Hepatocyte (in vitro differentiated cells): ENCODE data around the gene GNL3. TPM values are rescaled to one million over a fixed set of nuclear protein-coding genes. Genes with fewer than 3 reads are reported as not detected.

Source experiments
- DNase-seq: peaks from one replicate; pipeline ENCODE4 v3.0.0-alpha.2; 2016; ENCODE audit warnings: low spot score
- H2AFZ ChIP-seq: fragments of 200-600 bp; sonication (generic); 2 replicates; pipeline ENCODE4 v1.6.0; 2016; ENCODE audit warnings: antibody characterized with exemption, mild to moderate bottlenecking
- H3K27ac ChIP-seq: fragments of 200-600 bp; sonication (generic); 2 replicates; pipeline ENCODE4 v1.5.1; 2016; ENCODE audit warnings: mild to moderate bottlenecking
- H3K27me3 ChIP-seq: fragments of 200-600 bp; sonication (generic); 2 replicates; pipeline ENCODE4 v1.6.1; 2016
- H3K36me3 ChIP-seq: fragments of 200-600 bp; sonication (generic); replicated peaks from 2 replicates; pipeline ENCODE4 v1.5.1; 2016; ENCODE audit warnings: low read depth; ENCODE audit not compliant: insufficient read depth
- H3K4me1 ChIP-seq: fragments of 200-600 bp; sonication (generic); 2 replicates; pipeline ENCODE4 v1.5.1; 2016; ENCODE audit warnings: mild to moderate bottlenecking, moderate library complexity; ENCODE audit not compliant: insufficient read depth
- H3K4me2 ChIP-seq: fragments of 200-600 bp; sonication (generic); 2 replicates; pipeline ENCODE4 v1.6.0; 2016
- H3K4me3 ChIP-seq: fragments of 200-600 bp; sonication (generic); 2 replicates; pipeline ENCODE4 v1.5.1; 2016; ENCODE audit warnings: mild to moderate bottlenecking
- H3K79me2 ChIP-seq: fragments of 200-600 bp; sonication (generic); 2 replicates; pipeline ENCODE4 v1.6.0; 2017; ENCODE audit warnings: mild to moderate bottlenecking
- H3K9me2 ChIP-seq: fragments of 200-600 bp; sonication (generic); replicated peaks from 2 replicates; pipeline ENCODE4 v1.6.0; 2017; ENCODE audit warnings: mild to moderate bottlenecking; ENCODE audit not compliant: insufficient read depth
- H3K9me3 ChIP-seq: fragments of 200-600 bp; sonication (generic); 2 replicates; pipeline ENCODE4 v1.5.1; 2016; ENCODE audit warnings: low read depth, mild to moderate bottlenecking
- H4K20me1 ChIP-seq: fragments of 200-600 bp; sonication (generic); 2 replicates; pipeline ENCODE4 v1.6.0; 2016; ENCODE audit warnings: mild to moderate bottlenecking; ENCODE audit not compliant: insufficient read depth, poor library complexity, severe bottlenecking
- EZH2 ChIP-seq: fragments of 200-600 bp; sonication (generic); IDR thresholded peaks from 2 replicates; pipeline ENCODE4 v1.6.1; 2016; ENCODE audit warnings: antibody characterized with exemption, mild to moderate bottlenecking, borderline replicate concordance
- EZH2phosphoT487 ChIP-seq: fragments of 200-600 bp; sonication (generic); IDR thresholded peaks from one replicate; pipeline ENCODE4 v1.6.1; 2018; ENCODE audit warnings: antibody characterized with exemption, mild to moderate bottlenecking, low read depth, moderate library complexity; ENCODE audit not compliant: unreplicated experiment, severe bottlenecking
- WGBS: methylation state at CpG from one replicate; pipeline ENCODE4 v1.1.6; 2016; ENCODE audit warnings: low lambda C conversion rate; ENCODE audit errors: missing lambda C conversion rate; 5-methylcytosine and 5-hydroxymethylcytosine counted together
- polyA plus RNA-seq: library from polyadenylated mRNA; unstranded; fragments of >200 nt; fragmentation: Nextera tagmentation; extraction: Ambion mirVana; gene quantifications from 2 replicates; pipeline ENCODE4 v1.2.1, GENCODE V29; 2016
- small RNA-seq: library from RNA; depleted of rRNA; stranded (forward); fragments of <200 nt; gene quantifications from one replicate; pipeline ENCODE3, GENCODE V24; 2014
- total RNA-seq: library from RNA; depleted of rRNA; stranded (reverse); fragments of >200 nt; gene quantifications from 2 replicates; pipeline ENCODE4 v1.2.3, GENCODE V29; 2014
- TF ChIP-seq, protein P1 (sequence below): fragments of 200-600 bp; sonication (generic); IDR thresholded peaks from 2 replicates; pipeline ENCODE4 v1.5.1; 2016; ENCODE audit warnings: antibody characterized with exemption, mild to moderate bottlenecking; ENCODE audit not compliant: poor library complexity

The GNL3 gene
- total and polyA plus RNA-seq, 2 experiments from 2014 or later, result 82.6 to 84.8 TPM

DNA sequence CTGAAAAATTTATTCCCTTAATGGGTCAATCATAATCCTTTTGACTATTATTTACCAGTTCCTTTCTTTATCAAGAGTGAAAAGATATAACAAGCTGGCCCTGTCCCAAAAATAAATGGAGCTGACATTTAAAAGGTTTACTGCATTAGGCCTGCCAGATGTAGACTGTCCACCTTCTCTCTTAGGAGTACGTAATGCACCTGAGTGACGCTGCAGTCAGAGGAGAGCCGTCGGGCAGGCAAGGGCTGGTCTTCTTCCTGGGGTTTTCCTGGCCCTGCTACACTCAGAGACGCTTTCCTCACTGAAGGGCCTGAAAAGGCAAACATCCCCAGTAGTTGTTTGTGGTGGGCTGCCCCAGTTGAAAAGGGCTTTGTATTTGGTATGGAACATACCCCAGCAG, 57.3 kb downstream of the GNL3 start:
- TF ChIP-seq, protein P1, sequence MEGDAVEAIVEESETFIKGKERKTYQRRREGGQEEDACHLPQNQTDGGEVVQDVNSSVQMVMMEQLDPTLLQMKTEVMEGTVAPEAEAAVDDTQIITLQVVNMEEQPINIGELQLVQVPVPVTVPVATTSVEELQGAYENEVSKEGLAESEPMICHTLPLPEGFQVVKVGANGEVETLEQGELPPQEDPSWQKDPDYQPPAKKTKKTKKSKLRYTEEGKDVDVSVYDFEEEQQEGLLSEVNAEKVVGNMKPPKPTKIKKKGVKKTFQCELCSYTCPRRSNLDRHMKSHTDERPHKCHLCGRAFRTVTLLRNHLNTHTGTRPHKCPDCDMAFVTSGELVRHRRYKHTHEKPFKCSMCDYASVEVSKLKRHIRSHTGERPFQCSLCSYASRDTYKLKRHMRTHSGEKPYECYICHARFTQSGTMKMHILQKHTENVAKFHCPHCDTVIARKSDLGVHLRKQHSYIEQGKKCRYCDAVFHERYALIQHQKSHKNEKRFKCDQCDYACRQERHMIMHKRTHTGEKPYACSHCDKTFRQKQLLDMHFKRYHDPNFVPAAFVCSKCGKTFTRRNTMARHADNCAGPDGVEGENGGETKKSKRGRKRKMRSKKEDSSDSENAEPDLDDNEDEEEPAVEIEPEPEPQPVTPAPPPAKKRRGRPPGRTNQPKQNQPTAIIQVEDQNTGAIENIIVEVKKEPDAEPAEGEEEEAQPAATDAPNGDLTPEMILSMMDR, result no peak
- no peak for TF ChIP-seq EZH2phosphoT487
- no peak for TF ChIP-seq EZH2
- no peaks in the 10 kb centered on the region for H4K20me1 ChIP-seq
- peaks cover 4% of the 10 kb centered on the region for H3K4me1 ChIP-seq
- no peaks in the 10 kb centered on the region for H3K36me3 ChIP-seq
- H3K4me3 ChIP-seq, result no peak overlapping the region
- H2AFZ ChIP-seq, result no peak overlapping the region
- 87% methylated on average over 5 of the region's 5 CpGs for WGBS
- no peaks in the 10 kb centered on the region for H3K79me2 ChIP-seq
- no peaks in the 10 kb centered on the region for H3K27me3 ChIP-seq
- H3K9me2 ChIP-seq, result no peaks in the 10 kb centered on the region
- DNase-seq, result no peak
- H3K27ac ChIP-seq, result no peak overlapping the region
- no peak overlapping the region for H3K4me2 ChIP-seq
- H3K9me3 ChIP-seq, result no peaks in the 10 kb centered on the region

- TF ChIP-seq EZH2 (no peak), EZH2phosphoT487 (no peak)
- TF ChIP-seq, protein P1, result no peak
- Histone ChIP-seq H3K27me3 (no peaks in the 10 kb centered on the region), H3K9me2 (no peaks in the 10 kb centered on the region), H3K27ac (no peak overlapping the region), H3K9me3 (no peaks in the 10 kb centered on the region), H3K4me1 (peaks cover 4% of the 10 kb centered on the region), H3K79me2 (no peaks in the 10 kb centered on the region), H3K4me2 (no peak overlapping the region), H3K4me3 (no peak overlapping the region), H2AFZ (no peak overlapping the region), H4K20me1 (no peaks in the 10 kb centered on the region), H3K36me3 (no peaks in the 10 kb centered on the region)
- no peak for DNase-seq
- WGBS, result 86% methylated on average over 2 of the region's 2 CpGs
These were observed 57.9 kb downstream of the GNL3 start for GRCh38 chr3:52743721-52744120.

Small RNAs within 50 kb of the gene (small RNA-seq; reads per million reads assigned to genes)
- gene AC006254.2 (not detected), gene RF00569 (8,584 reads per million, percentile 100 among the genes with 10 or more reads in this experiment), gene RF01183 (not detected), gene SNORD19 (not detected), gene SNORD19B (not detected), gene SNORD69 (6,076 reads per million, percentile 100 among the genes with 10 or more reads in this experiment)

Other genes with a start within 250 kb of the GNL3 start
- 1.5 and 3.8 TPM in 2 replicates for gene SEMA3G, start 240.9 kb upstream of the GNL3 start, total RNA-seq
- gene SEMA3G, start 240.9 kb upstream of the GNL3 start, polyA plus RNA-seq, result 0.48 and 1.5 TPM in 2 replicates
- 15.0 and 16.1 TPM in 2 replicates for gene TNNC1, start 232.0 kb upstream of the GNL3 start, total RNA-seq
- gene TNNC1, start 232.0 kb upstream of the GNL3 start, polyA plus RNA-seq, result 9.7 and 19.8 TPM in 2 replicates
- 52.1 and 74.5 TPM in 2 replicates for gene NISCH, start 230.4 kb upstream of the GNL3 start, total RNA-seq
- 58.9 and 66.3 TPM in 2 replicates for gene NISCH, start 230.4 kb upstream of the GNL3 start, polyA plus RNA-seq
- gene STAB1, start 190.7 kb upstream of the GNL3 start, total RNA-seq, result 4.0 and 4.6 TPM in 2 replicates
- 3.0 and 4.0 TPM in 2 replicates for gene STAB1, start 190.7 kb upstream of the GNL3 start, polyA plus RNA-seq
- 167 and 172 TPM in 2 replicates for gene NT5DC2, start 152.2 kb upstream of the GNL3 start, total RNA-seq
- 166 and 177 TPM in 2 replicates for gene NT5DC2, start 152.2 kb upstream of the GNL3 start, polyA plus RNA-seq
- gene UQCC5, start 149.4 kb upstream of the GNL3 start, total RNA-seq, result 0.12 and 0.83 TPM in 2 replicates
- gene UQCC5, start 149.4 kb upstream of the GNL3 start, polyA plus RNA-seq, result 51.7 and 59.4 TPM in 2 replicates
- gene PBRM1, start 119 bp upstream of the GNL3 start, total RNA-seq, result 70.7 and 77.4 TPM in 2 replicates
- gene PBRM1, start 119 bp upstream of the GNL3 start, polyA plus RNA-seq, result 43.7 and 50.9 TPM in 2 replicates
- gene GLT8D1, start 19.8 kb downstream of the GNL3 start, total RNA-seq, result 68.3 and 97.9 TPM in 2 replicates
- 79.9 and 89.2 TPM in 2 replicates for gene GLT8D1, start 19.8 kb downstream of the GNL3 start, polyA plus RNA-seq
- 158 and 261 TPM in 2 replicates for gene SPCS1, start 20.1 kb downstream of the GNL3 start, total RNA-seq
- gene SPCS1, start 20.1 kb downstream of the GNL3 start, polyA plus RNA-seq, result 219 and 242 TPM in 2 replicates
- gene NEK4, start 84.9 kb downstream of the GNL3 start, total RNA-seq, result 19.2 and 21.4 TPM in 2 replicates
- gene NEK4, start 84.9 kb downstream of the GNL3 start, polyA plus RNA-seq, result 5.5 and 8.0 TPM in 2 replicates
- gene ITIH1, start 91.6 kb downstream of the GNL3 start, total RNA-seq, result 120 and 154 TPM in 2 replicates
- gene ITIH1, start 91.6 kb downstream of the GNL3 start, polyA plus RNA-seq, result 160 and 250 TPM in 2 replicates
- 53.6 and 63.3 TPM in 2 replicates for gene ITIH3, start 108.8 kb downstream of the GNL3 start, total RNA-seq
- 66.9 and 71.7 TPM in 2 replicates for gene ITIH3, start 108.8 kb downstream of the GNL3 start, polyA plus RNA-seq
- 45.3 and 55.9 TPM in 2 replicates for gene ITIH4, start 144.6 kb downstream of the GNL3 start, total RNA-seq
- 80.8 and 91.3 TPM in 2 replicates for gene ITIH4, start 144.6 kb downstream of the GNL3 start, polyA plus RNA-seq
- gene MUSTN1, start 149.0 kb downstream of the GNL3 start, total RNA-seq, result 1.8 and 2.6 TPM in 2 replicates
- 0.27 TPM in 1 of 2 replicates, not detected in the other for gene MUSTN1, start 149.0 kb downstream of the GNL3 start, polyA plus RNA-seq
- gene STIMATE, start 211.5 kb downstream of the GNL3 start, total RNA-seq, result 14.5 and 23.2 TPM in 2 replicates
- 16.2 and 20.4 TPM in 2 replicates for gene STIMATE, start 211.5 kb downstream of the GNL3 start, polyA plus RNA-seq